ENCODE data around the gene RFX6. TPM values are rescaled to one million over a fixed set of nuclear protein-coding genes. Genes with fewer than 3 reads are reported as not detected.

RFX6 gene
- total and polyA plus RNA-seq, 10 of the 15 experiments (the other 5 are each of a cell fraction or from before 2014, with no cell fraction given): not detected

DNA sequence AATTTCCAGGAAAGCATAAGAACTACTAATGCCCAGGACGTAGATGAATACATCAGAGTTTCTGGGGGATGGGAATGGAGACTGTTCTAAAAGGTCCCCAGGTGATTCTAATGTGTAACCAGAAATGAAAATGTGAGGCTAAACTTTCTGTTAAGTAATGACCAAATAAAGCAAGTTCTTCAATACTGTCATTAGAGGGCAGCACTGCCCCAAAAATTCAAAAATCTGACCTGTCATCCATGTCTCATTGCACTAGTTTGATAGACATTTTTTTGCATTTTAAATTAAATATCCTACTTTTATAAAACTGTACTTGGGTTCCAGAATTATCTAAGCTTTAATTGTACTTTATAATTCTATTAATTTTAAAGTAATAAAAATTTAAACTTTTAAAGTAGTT, 94.9 kb downstream of the RFX6 start:
- H3K4me3 ChIP-seq: no peak overlapping the region
- H3K27ac ChIP-seq (ENCODE audit: control insufficient read depth, insufficient read depth): no peak overlapping the region
- SMC1A ChIA-PET (ENCODE audit: uncharacterized antibody, unreplicated experiment): interaction anchor here (0.8 kb wide), 1 partner anchor 347 kb away, joined by 3 read pairs; no protein-coding TSS in a partner anchor
- no peak overlapping the region for H2AFZ ChIP-seq (ENCODE audit: control insufficient read depth, low read depth, low read length)
- H4K20me1 ChIP-seq (ENCODE audit: control insufficient read depth, insufficient read depth): no peaks in the 10 kb centered on the region
- no peak overlapping the region for H3K4me2 ChIP-seq (ENCODE audit: control insufficient read depth, insufficient read depth)
- H3K4me1 ChIP-seq (ENCODE audit: control insufficient read depth, insufficient read depth, low read length): no peaks in the 10 kb centered on the region
- no peak overlapping the region for H3K9ac ChIP-seq (ENCODE audit: control insufficient read depth, insufficient read depth, low read length)
- DNase-seq (ENCODE audit: low read depth, low spot score) (no peak), ATAC-seq (peak; percentile 76), FAIRE-seq (peak; percentile 83)
- no peaks in the 10 kb centered on the region for H3K9me3 ChIP-seq (replicated peaks; ENCODE audit: control insufficient read depth, insufficient read depth, low read length)
- 0% methylated on average over 1 of the region's 1 CpG for WGBS (ENCODE audit: insufficient coverage, insufficient replicate concordance, low lambda C conversion rate, missing lambda C conversion rate)
- intact Hi-C loops (cut with micrococcal nuclease; ENCODE audit: unreplicated experiment) (loop anchor here (2.0 kb wide), 2 partner anchors 217 to 345 kb away; no protein-coding TSS in a partner anchor), in situ Hi-C loops (cut with MboI) (loop anchor here (10.0 kb wide), 1 partner anchor 343 kb away; no protein-coding TSS in a partner anchor)
- RAD21 ChIA-PET (ENCODE audit: unreplicated experiment): interaction anchor here (0.9 to 1.3 kb wide), 2 partner anchors 228 to 630 kb away, joined by 3 read pairs; partner anchors contain the start of gene GOPC
- POLR2A ChIA-PET: no interaction called here
- H3K27me3 ChIP-seq (replicated peaks in 1 of 2; ENCODE audit: control insufficient read depth in 2 of 2, insufficient read depth in 2 of 2, low read length in 1 of 2): no peaks in the 10 kb centered on the region
- no peaks in the 10 kb centered on the region for H3K79me2 ChIP-seq (ENCODE audit: control insufficient read depth, insufficient read depth, low read length)
- BruUV-seq (replicated peaks): no TSS peak
- no peaks in the 10 kb centered on the region for H3K36me3 ChIP-seq (ENCODE audit: control insufficient read depth in 2 of 2, insufficient read depth in 2 of 2, low read length in 1 of 2)
- no peak for TF ChIP-seq POLR2AphosphoS2 (IDR thresholded peaks at IDR 0.05; ENCODE audit: low read depth, low read length)
- TF ChIP-seq, protein P1, sequence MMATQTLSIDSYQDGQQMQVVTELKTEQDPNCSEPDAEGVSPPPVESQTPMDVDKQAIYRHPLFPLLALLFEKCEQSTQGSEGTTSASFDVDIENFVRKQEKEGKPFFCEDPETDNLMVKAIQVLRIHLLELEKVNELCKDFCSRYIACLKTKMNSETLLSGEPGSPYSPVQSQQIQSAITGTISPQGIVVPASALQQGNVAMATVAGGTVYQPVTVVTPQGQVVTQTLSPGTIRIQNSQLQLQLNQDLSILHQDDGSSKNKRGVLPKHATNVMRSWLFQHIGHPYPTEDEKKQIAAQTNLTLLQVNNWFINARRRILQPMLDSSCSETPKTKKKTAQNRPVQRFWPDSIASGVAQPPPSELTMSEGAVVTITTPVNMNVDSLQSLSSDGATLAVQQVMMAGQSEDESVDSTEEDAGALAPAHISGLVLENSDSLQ (IDR thresholded peaks at IDR 0.05): 0 out of 2 replicates have a peak, but pooled peaks have one; percentile 10
- peak; percentile 69 for TF ChIP-seq RAD21 (IDR thresholded peaks at IDR 0.05; ENCODE audit: insufficient read depth, low read depth, low read length)
- TF ChIP-seq, protein P2, sequence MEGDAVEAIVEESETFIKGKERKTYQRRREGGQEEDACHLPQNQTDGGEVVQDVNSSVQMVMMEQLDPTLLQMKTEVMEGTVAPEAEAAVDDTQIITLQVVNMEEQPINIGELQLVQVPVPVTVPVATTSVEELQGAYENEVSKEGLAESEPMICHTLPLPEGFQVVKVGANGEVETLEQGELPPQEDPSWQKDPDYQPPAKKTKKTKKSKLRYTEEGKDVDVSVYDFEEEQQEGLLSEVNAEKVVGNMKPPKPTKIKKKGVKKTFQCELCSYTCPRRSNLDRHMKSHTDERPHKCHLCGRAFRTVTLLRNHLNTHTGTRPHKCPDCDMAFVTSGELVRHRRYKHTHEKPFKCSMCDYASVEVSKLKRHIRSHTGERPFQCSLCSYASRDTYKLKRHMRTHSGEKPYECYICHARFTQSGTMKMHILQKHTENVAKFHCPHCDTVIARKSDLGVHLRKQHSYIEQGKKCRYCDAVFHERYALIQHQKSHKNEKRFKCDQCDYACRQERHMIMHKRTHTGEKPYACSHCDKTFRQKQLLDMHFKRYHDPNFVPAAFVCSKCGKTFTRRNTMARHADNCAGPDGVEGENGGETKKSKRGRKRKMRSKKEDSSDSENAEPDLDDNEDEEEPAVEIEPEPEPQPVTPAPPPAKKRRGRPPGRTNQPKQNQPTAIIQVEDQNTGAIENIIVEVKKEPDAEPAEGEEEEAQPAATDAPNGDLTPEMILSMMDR (IDR thresholded peaks at IDR 0.05 in 2 of 3, conservative IDR thresholded peaks at IDR 0.05 in 1 of 3; ENCODE audit: control insufficient read depth in 2 of 3, extremely low read depth in 1 of 3, insufficient read depth in 1 of 3, low read depth in 3 of 3, low read length in 3 of 3): peak; percentile 52 to 63 (median 58); a peak in 5 of 6 replicates
- TF ChIP-seq SMC3 (IDR thresholded peaks at IDR 0.05; ENCODE audit: borderline replicate concordance, low read length): peak; percentile 35; the same call in 1 of the 2 replicates
- no peak for TF ChIP-seq EGR1 (IDR thresholded peaks at IDR 0.05; ENCODE audit: borderline replicate concordance in 1 of 2, low read depth in 2 of 2, low read length in 2 of 2)
- CTCF ChIA-PET: interaction anchor here (0.6 to 1.3 kb wide), 7 partner anchors 13 to 228 kb away, joined by 3 to 4 read pairs (median 3); no protein-coding TSS in a partner anchor

Data from GM12878 (cell line).